Loucy (cell line): ENCODE results near the gene SMIM14.
A peak's percentile ranks its signal among the peaks of the same experiment; 100 is the strongest.
"Not testable (repeated sequence)": the region's sequence is repeated elsewhere in the genome, so short reads cannot be mapped to it uniquely, and the experiment has no call there.

ENCODE experiments used
- H2AFZ ChIP-seq: fragments of 200-600 bp; sonication (generic); 2 replicates; pipeline ENCODE4 v1.6.0; 2016; ENCODE audit warnings: antibody characterized with exemption, mild to moderate bottlenecking, low read length, moderate library complexity
- H3F3A ChIP-seq: fragments of 200-600 bp; 2 replicates; pipeline ENCODE4 v1.6.0; 2016; ENCODE audit warnings: antibody characterized with exemption, low read depth, mild to moderate bottlenecking
- H3K27me3 ChIP-seq: fragments of 200-600 bp; sonication (generic); 2 replicates; pipeline ENCODE4 v1.6.1; 2014; ENCODE audit warnings: low read length, mild to moderate bottlenecking; ENCODE audit not compliant: insufficient read depth, poor library complexity, severe bottlenecking
- H3K36me3 ChIP-seq: fragments of 200-600 bp; sonication (generic); 2 replicates; pipeline ENCODE4 v1.6.1; 2016; ENCODE audit warnings: low read length; ENCODE audit not compliant: insufficient read depth
- H3K4me1 ChIP-seq: fragments of 200-600 bp; sonication (generic); 2 replicates; pipeline ENCODE4 v1.5.1; 2014; ENCODE audit warnings: low read length, mild to moderate bottlenecking; ENCODE audit not compliant: insufficient read depth, poor library complexity, severe bottlenecking
- H3K4me2 ChIP-seq: fragments of 200-600 bp; sonication (generic); 2 replicates; pipeline ENCODE4 v1.6.0; 2014; ENCODE audit warnings: antibody characterized with exemption, low read length, low read depth, mild to moderate bottlenecking; ENCODE audit not compliant: poor library complexity, severe bottlenecking
- H3K4me3 ChIP-seq: fragments of 200-600 bp; sonication (generic); 2 replicates; pipeline ENCODE4 v1.5.1; 2014; ENCODE audit warnings: low read length, mild to moderate bottlenecking, mixed read lengths; ENCODE audit not compliant: poor library complexity, severe bottlenecking
- H3K79me2 ChIP-seq: fragments of 200-600 bp; sonication (generic); 2 replicates; pipeline ENCODE4 v1.6.1; 2014; ENCODE audit warnings: low read length; ENCODE audit not compliant: insufficient read depth
- H3K9ac ChIP-seq: fragments of 200-600 bp; sonication (generic); 2 replicates; pipeline ENCODE4 v1.6.0; 2014; ENCODE audit warnings: mild to moderate bottlenecking, low read depth, low read length, moderate library complexity; ENCODE audit not compliant: poor library complexity, severe bottlenecking
- H3K9me2 ChIP-seq: fragments of 200-600 bp; sonication (generic); replicated peaks from 2 replicates; pipeline ENCODE4 v1.6.1; 2016; ENCODE audit warnings: low read depth, low read length, mixed read lengths
- H3K9me3 ChIP-seq: fragments of 200-600 bp; sonication (generic); 2 replicates; pipeline ENCODE4 v1.6.1; 2014; ENCODE audit warnings: mild to moderate bottlenecking, antibody characterized with exemption, low read length, low read depth; ENCODE audit not compliant: insufficient read depth
- H4K20me1 ChIP-seq: fragments of 200-600 bp; sonication (generic); 2 replicates; pipeline ENCODE4 v1.6.0; 2014; ENCODE audit warnings: antibody characterized with exemption, low read length, mild to moderate bottlenecking; ENCODE audit not compliant: insufficient read depth, poor library complexity, severe bottlenecking
- EZH2phosphoT487 ChIP-seq: fragments of 200-600 bp; IDR thresholded peaks from 2 replicates; pipeline ENCODE4 v1.6.1; 2018; ENCODE audit warnings: antibody characterized with exemption, mild to moderate bottlenecking, moderate library complexity, borderline replicate concordance
- TF ChIP-seq, protein P1 (sequence below): fragments of 200-600 bp; sonication (generic); conservative IDR thresholded peaks from 2 replicates; pipeline ENCODE4 v1.5.1; 2014; ENCODE audit warnings: mild to moderate bottlenecking, antibody characterized with exemption, low read length

SMIM14 gene

DNA sequence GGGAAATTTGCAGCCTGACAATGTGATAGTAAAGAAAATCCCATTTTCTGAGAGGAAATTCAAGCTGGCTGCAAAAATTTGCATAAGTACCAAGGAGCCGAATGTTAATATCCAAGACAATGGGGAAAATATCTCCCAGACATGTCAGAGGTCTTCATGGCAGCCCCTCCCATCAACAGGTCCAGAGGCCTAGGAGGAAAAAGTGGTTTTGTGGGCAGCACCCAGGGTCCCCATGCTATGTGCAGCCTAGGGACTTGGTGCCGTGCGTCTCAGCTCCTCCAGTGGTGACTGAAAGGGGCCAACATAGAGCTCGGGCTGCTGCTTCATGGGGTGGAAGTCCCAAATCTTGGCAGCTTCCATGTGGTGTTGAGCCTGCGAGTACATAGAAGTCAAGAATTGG, 105.1 kb downstream of the SMIM14 start:
- H3K4me2 ChIP-seq: no peak overlapping the region
- no peaks in the 10 kb centered on the region for H3K27me3 ChIP-seq
- H3K9me3 ChIP-seq: no peaks in the 10 kb centered on the region; the same call in 1 of the 2 replicates
- H3K79me2 ChIP-seq: peaks cover 4% of the 10 kb centered on the region; the same call in 1 of the 2 replicates
- TF ChIP-seq EZH2phosphoT487: no peak
- TF ChIP-seq, protein P1, sequence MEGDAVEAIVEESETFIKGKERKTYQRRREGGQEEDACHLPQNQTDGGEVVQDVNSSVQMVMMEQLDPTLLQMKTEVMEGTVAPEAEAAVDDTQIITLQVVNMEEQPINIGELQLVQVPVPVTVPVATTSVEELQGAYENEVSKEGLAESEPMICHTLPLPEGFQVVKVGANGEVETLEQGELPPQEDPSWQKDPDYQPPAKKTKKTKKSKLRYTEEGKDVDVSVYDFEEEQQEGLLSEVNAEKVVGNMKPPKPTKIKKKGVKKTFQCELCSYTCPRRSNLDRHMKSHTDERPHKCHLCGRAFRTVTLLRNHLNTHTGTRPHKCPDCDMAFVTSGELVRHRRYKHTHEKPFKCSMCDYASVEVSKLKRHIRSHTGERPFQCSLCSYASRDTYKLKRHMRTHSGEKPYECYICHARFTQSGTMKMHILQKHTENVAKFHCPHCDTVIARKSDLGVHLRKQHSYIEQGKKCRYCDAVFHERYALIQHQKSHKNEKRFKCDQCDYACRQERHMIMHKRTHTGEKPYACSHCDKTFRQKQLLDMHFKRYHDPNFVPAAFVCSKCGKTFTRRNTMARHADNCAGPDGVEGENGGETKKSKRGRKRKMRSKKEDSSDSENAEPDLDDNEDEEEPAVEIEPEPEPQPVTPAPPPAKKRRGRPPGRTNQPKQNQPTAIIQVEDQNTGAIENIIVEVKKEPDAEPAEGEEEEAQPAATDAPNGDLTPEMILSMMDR: no peak
- H3K4me3 ChIP-seq: no peak overlapping the region
- H4K20me1 ChIP-seq: no peaks in the 10 kb centered on the region
- no peaks in the 10 kb centered on the region for H3F3A ChIP-seq
- no peak overlapping the region for H3K9ac ChIP-seq
- no peaks in the 10 kb centered on the region for H3K9me2 ChIP-seq
- H3K4me1 ChIP-seq: peaks cover 7% of the 10 kb centered on the region
- H3K36me3 ChIP-seq: no peaks in the 10 kb centered on the region
- H2AFZ ChIP-seq: no peak overlapping the region

GRCh38 chr4:39532237-39532636, 106.4 kb downstream of the SMIM14 start:
- not testable (repeated sequence) for H2AFZ ChIP-seq, H3F3A ChIP-seq, H3K4me2 ChIP-seq, H3K4me3 ChIP-seq, H3K27me3 ChIP-seq, H3K4me1 ChIP-seq, H4K20me1 ChIP-seq, H3K9me2 ChIP-seq, H3K9me3 ChIP-seq, H3K9ac ChIP-seq, H3K36me3 ChIP-seq
- H3K79me2 ChIP-seq: peaks cover 11% of the 10 kb centered on the region; the same call in 1 of the 2 replicates

DNA sequence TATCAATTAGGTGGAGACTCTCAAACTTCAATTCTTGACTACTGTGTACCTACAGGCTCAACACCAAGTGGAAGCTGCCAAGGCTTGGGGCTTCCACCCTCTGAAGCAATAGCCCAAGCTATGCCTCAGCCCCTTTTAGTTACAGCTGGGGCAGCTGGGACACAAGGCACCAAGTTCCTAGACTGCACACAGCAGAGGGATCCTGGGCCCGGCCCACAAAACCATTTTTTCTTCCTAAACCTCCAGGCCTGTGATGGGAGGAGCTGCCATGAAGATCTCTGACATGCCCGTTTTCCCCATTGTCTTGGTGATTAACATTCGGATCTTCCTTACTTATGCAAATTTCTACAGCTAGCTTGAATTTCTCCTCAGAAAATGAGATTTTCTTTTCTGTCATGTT, 108.0 kb downstream of the SMIM14 start:
- Histone ChIP-seq H3K9me3 (no peaks in the 10 kb centered on the region; the same call in 1 of the 2 replicates), H3K27me3 (no peaks in the 10 kb centered on the region), H4K20me1 (peaks cover 6% of the 10 kb centered on the region), H3K9ac (no peak overlapping the region), H2AFZ (no peak overlapping the region), H3K4me2 (no peak overlapping the region), H3K36me3 (no peaks in the 10 kb centered on the region), H3K4me1 (peaks cover 19% of the 10 kb centered on the region), H3K79me2 (peaks cover 25% of the 10 kb centered on the region), H3K4me3 (no peak overlapping the region), H3K9me2 (no peaks in the 10 kb centered on the region), H3F3A (no peaks in the 10 kb centered on the region)
- TF ChIP-seq, protein P1: no peak
- TF ChIP-seq EZH2phosphoT487: no peak

- Histone ChIP-seq H3K4me2 (peak overlapping the region; percentile 93), H4K20me1 (peaks cover 7% of the 10 kb centered on the region), H3K79me2 (peaks cover 34% of the 10 kb centered on the region), H3K36me3 (no peaks in the 10 kb centered on the region), H2AFZ (no peak overlapping the region), H3K4me1 (peaks cover 20% of the 10 kb centered on the region), H3K9ac (no peak overlapping the region), H3F3A (no peaks in the 10 kb centered on the region), H3K4me3 (peak overlapping the region; percentile 82), H3K27me3 (no peaks in the 10 kb centered on the region), H3K9me3 (no peaks in the 10 kb centered on the region; the same call in 1 of the 2 replicates), H3K9me2 (no peaks in the 10 kb centered on the region)
- no peak for TF ChIP-seq EZH2phosphoT487
These were observed 109.1 kb downstream of the SMIM14 start for GRCh38 chr4:39529534-39529933.
